GM12874 (cell line): ENCODE data around the gene IRS2.

Experiments
- TF ChIP-seq, protein P1 (sequence below): IDR thresholded peaks from 2 replicates; pipeline ENCODE4 v1.5.1; 2011; ENCODE audit warnings: low read depth, mild to moderate bottlenecking, control low read depth, low read length, moderate library complexity; ENCODE audit not compliant: insufficient read depth

The IRS2 gene

DNA sequence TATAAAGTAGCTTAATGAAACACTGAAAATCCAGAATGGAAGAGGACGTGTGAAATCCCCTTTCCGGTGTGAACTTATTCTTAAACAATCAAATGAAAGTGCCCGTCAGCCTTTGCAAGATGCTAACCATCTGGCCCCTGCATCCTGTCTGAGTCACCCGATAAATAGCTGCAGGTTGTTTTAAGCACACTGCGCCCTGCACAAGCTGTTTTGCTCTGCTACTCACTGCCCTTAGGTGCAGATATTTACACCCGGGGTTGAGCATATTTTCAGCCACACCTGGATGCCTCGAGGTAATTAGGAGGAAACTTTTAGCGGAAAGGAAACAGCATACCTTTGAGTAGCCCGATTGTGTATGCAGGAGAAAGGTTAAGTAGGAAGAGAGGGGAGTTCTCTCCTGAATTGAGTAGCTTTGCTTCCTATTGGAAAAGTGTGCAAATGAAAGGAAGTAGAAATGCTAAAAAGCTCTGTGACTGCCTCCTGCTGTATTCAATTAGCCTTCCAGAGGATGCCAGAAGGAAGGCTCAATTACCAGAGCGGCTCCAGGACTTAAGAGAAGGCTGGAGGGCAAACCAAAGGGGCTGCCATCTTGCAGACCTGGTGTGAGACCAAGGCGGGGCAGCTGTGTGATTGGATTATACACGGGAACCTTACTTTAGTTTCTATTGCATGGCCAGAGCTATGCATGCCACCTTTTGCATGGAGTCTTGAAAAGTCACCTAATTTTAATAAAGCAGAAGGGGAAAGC, 42.5 kb downstream of the IRS2 start:
- TF ChIP-seq, protein P1, sequence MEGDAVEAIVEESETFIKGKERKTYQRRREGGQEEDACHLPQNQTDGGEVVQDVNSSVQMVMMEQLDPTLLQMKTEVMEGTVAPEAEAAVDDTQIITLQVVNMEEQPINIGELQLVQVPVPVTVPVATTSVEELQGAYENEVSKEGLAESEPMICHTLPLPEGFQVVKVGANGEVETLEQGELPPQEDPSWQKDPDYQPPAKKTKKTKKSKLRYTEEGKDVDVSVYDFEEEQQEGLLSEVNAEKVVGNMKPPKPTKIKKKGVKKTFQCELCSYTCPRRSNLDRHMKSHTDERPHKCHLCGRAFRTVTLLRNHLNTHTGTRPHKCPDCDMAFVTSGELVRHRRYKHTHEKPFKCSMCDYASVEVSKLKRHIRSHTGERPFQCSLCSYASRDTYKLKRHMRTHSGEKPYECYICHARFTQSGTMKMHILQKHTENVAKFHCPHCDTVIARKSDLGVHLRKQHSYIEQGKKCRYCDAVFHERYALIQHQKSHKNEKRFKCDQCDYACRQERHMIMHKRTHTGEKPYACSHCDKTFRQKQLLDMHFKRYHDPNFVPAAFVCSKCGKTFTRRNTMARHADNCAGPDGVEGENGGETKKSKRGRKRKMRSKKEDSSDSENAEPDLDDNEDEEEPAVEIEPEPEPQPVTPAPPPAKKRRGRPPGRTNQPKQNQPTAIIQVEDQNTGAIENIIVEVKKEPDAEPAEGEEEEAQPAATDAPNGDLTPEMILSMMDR, result no peak

DNA sequence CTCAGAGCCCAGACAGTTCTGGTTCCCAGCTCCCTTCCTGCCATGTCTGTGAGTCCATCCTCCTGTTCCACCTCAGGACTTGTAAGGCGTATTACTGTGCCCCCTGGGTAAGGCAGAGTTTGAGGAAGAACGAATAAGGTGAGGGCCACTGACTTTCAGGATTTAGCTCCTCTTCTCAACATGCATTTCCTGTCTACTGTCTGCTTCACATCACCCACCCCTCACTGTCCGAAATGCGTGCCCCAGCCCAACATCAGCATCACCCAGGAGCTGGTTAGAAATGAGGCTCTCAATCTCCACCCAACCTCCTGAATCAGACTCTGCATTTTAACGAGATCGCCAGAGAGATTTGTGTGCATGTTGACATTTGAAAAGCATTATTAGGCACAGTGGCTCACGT, 44.4 kb downstream of the IRS2 start:
- TF ChIP-seq, protein P1, result no peak

DNA sequence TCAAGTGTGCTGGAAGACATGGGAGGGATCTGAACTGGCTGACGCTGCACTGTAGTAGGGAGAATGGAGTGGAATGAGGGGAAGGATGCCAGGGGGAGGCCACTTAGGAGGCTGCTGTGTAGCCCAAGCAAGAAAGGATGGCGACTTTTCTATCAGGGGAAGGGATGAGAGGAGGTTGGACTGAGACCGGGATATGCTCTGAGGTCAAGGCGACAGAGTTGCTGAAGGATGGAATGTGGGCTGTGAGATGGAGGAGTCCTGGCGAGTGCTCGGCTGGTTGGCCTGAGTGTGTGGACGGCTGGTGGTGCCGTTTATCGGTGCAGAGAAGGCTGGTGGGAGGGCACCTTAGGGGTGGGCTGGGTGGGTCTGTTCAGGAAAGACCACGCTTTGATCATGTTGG, 45.7 kb downstream of the IRS2 start:
- TF ChIP-seq, protein P1, result no peak

DNA sequence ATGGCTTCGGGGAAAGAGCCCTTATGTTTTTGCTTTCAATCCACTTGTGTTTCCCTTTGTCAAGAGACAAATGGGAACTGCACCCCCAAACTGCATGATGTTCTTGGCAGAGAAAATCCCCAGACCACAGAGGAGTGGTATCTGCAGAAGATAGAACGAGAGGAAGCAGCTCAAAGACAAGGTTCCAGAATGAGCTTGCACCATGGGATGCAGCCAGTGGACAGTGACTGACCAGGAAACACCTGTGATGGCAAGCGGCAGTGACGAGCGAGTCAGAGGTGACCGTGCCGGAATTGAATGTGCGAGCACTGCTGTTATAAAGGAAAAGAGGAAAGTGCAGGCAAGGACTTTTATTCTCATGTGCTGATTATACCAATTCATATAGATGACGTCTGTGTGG, 46.3 kb downstream of the IRS2 start:
- TF ChIP-seq, protein P1, result no peak

DNA sequence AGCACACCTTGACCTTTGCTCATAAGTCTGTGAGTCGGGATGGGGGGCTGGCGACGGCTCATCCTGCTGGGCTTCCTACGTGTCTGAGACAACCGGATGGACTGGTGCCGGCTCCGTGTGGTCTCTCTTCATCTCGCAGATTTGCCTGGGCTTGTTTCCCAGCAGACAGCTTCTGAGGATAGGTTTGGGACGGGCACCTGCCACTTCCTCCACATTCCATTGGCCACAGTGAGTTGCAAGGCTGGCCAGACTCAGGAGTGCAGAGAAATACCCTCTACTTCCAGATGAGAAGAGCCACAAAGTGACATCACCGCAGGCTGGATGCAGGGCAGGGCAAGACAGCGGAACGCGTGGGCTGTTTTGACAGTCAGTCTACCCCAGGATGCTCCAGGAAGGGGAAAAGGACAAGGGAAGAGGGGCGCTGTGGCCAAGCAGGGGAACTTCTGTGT, 48.1 kb downstream of the IRS2 start:
- TF ChIP-seq, protein P1, result no peak

DNA sequence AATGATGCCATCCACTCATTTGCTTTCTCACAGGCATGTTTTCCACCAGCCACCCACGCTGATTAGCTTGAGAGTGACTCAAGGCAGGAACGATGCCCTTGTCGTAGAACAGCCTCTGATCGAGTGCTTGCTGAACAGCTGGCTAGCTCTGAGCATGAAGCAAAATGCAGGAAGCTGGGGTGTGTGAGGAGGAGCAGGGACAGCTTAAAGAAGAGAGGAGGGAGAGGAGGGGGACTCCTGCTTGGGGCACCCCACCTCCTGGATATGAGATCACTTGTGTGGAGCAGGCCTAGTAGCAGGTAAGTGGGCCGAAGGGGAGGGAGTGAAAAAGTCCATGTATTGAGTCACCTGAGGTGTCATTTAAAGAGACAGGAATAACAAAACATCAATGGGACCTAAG, 48.8 kb downstream of the IRS2 start:
- TF ChIP-seq, protein P1, result no peak

DNA sequence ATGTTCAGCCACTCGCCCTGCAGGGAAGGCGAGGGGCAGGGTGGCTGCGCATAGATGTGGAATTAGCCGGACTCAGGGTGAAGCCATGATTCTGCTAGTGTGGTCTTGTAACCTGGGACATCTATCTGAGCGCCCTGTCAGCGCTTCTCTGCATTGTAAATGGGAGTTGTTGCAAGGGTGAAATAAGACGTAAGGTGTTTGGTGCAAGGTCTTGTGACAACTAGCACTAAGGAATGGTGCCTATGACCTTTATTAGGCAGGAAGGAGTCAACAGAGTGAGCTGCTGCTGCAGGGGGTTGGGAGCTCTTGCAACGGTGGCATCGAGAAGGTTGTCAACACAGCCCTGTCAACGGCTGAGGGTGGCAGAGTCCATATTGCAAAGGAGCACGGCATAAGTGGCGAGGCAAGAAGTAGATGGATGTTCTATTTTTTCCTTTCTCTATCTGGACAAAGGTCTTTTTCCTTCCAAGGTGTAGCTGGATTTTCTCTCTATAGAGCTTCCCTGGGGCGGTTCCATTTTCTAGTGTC, 49.3 kb downstream of the IRS2 start:
- TF ChIP-seq, protein P1, result no peak
